IPS DF 19.7 (cell line): ENCODE data around the gene GMEB2.

Experiments
- DNase-seq: peaks from one replicate; pipeline ENCODE4 v3.0.0-alpha.2; 2013; ENCODE audit warnings: low read depth, low spot score

GMEB2 gene

GRCh38 chr20:63545814-63546213, 81.1 kb downstream of the GMEB2 start:
- DNase-seq, result no peak

- no peak for DNase-seq
Measured at GRCh38 chr20:63544958-63545516, 81.9 kb downstream of the GMEB2 start.

- DNase-seq, result no peak
Measured at GRCh38 chr20:63544241-63544957, 82.5 kb downstream of the GMEB2 start.

- no peak for DNase-seq
Measured at GRCh38 chr20:63543733-63544132, 83.2 kb downstream of the GMEB2 start.

- no peak for DNase-seq
Measured at GRCh38 chr20:63543131-63543530, 83.8 kb downstream of the GMEB2 start.

- no peak for DNase-seq
Measured at GRCh38 chr20:63542696-63543095, 84.2 kb downstream of the GMEB2 start.

GRCh38 chr20:63542031-63542559, 84.8 kb downstream of the GMEB2 start:
- no peak for DNase-seq

GRCh38 chr20:63541371-63541770, 85.5 kb downstream of the GMEB2 start:
- no peak for DNase-seq

- DNase-seq, result no peak
Measured at GRCh38 chr20:63540417-63541186, 86.3 kb downstream of the GMEB2 start.

GRCh38 chr20:63539441-63540370, 87.2 kb downstream of the GMEB2 start:
- DNase-seq, result no peak

GRCh38 chr20:63539092-63539430, 87.8 kb downstream of the GMEB2 start:
- DNase-seq, result no peak

- DNase-seq, result no peak
Measured at GRCh38 chr20:63538204-63539091, 88.5 kb downstream of the GMEB2 start.
